Common myeloid progenitor, CD34-positive (primary cell): ENCODE data around the gene CEP85L. TPM values are rescaled to one million over a fixed set of nuclear protein-coding genes. Genes with fewer than 3 reads are reported as not detected.

ENCODE experiments used
- CTCF ChIA-PET: fragments of 350-600 bp; sonication (Branson Sonifier 250); formaldehyde crosslinking; loops from one replicate; lab custom pipeline; 2021; ENCODE audit warnings: antibody characterized with exemption; lab: Charles Lee
- POLR2A ChIA-PET: fragments of 350-600 bp; sonication (Branson Sonifier 250); formaldehyde crosslinking; loops from one replicate; lab custom pipeline; 2021; ENCODE audit warnings: antibody characterized with exemption; lab: Charles Lee
- DNase-seq, 3 donors: peaks; one replicate each; pipeline versions ENCODE4 v3.0.0 to v3.0.0-alpha.2; 2013
- H3K27ac ChIP-seq, 2 experiments: 1 replicate in 1 of 2; 2 replicates in 1 of 2; pipeline ENCODE4 v1.7.0; 2013; ENCODE audit warnings: inconsistent platforms in 2 of 2, low read length in 2 of 2, mild to moderate bottlenecking in 2 of 2, low read depth in 1 of 2, moderate library complexity in 1 of 2; ENCODE audit not compliant: severe bottlenecking in 2 of 2, insufficient read depth in 1 of 2, poor library complexity in 1 of 2
- H3K27me3 ChIP-seq, 5 experiments: replicated peaks in 2 of 5; 1 replicate in 3 of 5; 2 replicates in 2 of 5; pipeline versions ENCODE4 v1.6.1 to v1.7.0; 2013; ENCODE audit warnings: low read length in 4 of 5, mild to moderate bottlenecking in 2 of 5, moderate library complexity in 2 of 5, inconsistent platforms in 1 of 5; ENCODE audit not compliant: insufficient read depth in 5 of 5, control insufficient read depth in 4 of 5
- H3K36me3 ChIP-seq, 4 experiments: 1 replicate in 2 of 4; 2 replicates in 2 of 4; pipeline versions ENCODE4 v1.6.1 to v1.7.0; 2013; ENCODE audit warnings: low read length in 3 of 4, control low read depth in 1 of 4, mild to moderate bottlenecking in 1 of 4; ENCODE audit not compliant: control insufficient read depth in 4 of 4, insufficient read depth in 4 of 4
- H3K4me1 ChIP-seq, 4 experiments: 1 replicate in 3 of 4; 2 replicates in 1 of 4; pipeline versions ENCODE4 v1.6.1 to v1.7.1; 2013; ENCODE audit warnings: low read length in 3 of 4, mild to moderate bottlenecking in 3 of 4, control low read depth in 1 of 4, inconsistent platforms in 1 of 4, moderate library complexity in 1 of 4; ENCODE audit not compliant: control insufficient read depth in 4 of 4, insufficient read depth in 4 of 4; ENCODE audit errors: control extremely low read depth in 1 of 4
- H3K4me3 ChIP-seq, 7 experiments: 1 replicate in 4 of 7; 2 replicates in 3 of 7; pipeline versions ENCODE4 v1.5.1 to v1.7.0; 2013; ENCODE audit warnings: mild to moderate bottlenecking in 7 of 7, low read length in 6 of 7, moderate library complexity in 6 of 7, inconsistent platforms in 2 of 7, low read depth in 2 of 7, control low read depth in 1 of 7; ENCODE audit not compliant: insufficient read depth in 4 of 7, control insufficient read depth in 1 of 7; ENCODE audit errors: extremely low read depth in 1 of 7
- H3K9me3 ChIP-seq, 5 experiments: 1 replicate in 4 of 5; 2 replicates in 1 of 5; pipeline versions ENCODE4 v1.6.1 to v1.7.1; 2013; ENCODE audit warnings: low read length in 4 of 5, mild to moderate bottlenecking in 2 of 5, inconsistent platforms in 1 of 5, low read depth in 1 of 5, moderate library complexity in 1 of 5; ENCODE audit not compliant: control insufficient read depth in 4 of 5, insufficient read depth in 2 of 5; ENCODE audit errors: control extremely low read depth in 1 of 5
- WGBS: methylation state at CpG from one replicate; pipeline ENCODE4 v1.1.5; 2013; ENCODE audit not compliant: insufficient coverage; 5-methylcytosine and 5-hydroxymethylcytosine counted together
- polyA plus RNA-seq: library from polyadenylated mRNA; unstranded; fragments of 120-200 nt; gene quantifications from one replicate; pipeline ENCODE4 v1.2.1, GENCODE V29; 2013

Gene CEP85L
- polyA plus RNA-seq, result 9.3 TPM

GRCh38 chr6:118651282-118652050 is at the start of gene CEP85L:
TSS of gene CEP85L (minus strand) at chr6:118651591. CDS start at chr6:118651269, 322 bp downstream.
- peak; percentile 89 to 95 (median 94) for DNase-seq
- POLR2A ChIA-PET, result interaction anchor here (0.8 kb wide), 1 partner anchor 20 kb away, joined by 7 read pairs; no protein-coding TSS in a partner anchor
- 0% methylated on average over 56 of the region's 77 CpGs for WGBS
- no peaks in the 10 kb centered on the region for H3K36me3 ChIP-seq
- H3K9me3 ChIP-seq, result no peaks in the 10 kb centered on the region
- CTCF ChIA-PET, result interaction anchor here (0.6 to 0.9 kb wide), 2 partner anchors 15 to 1168 kb away, joined by 3 read pairs; no protein-coding TSS in a partner anchor
- no peaks in the 10 kb centered on the region for H3K27me3 ChIP-seq
- H3K4me1 ChIP-seq, result peaks cover 10 to 26% (median 15%) of the 10 kb centered on the region in 4 experiments
- H3K27ac ChIP-seq, result peak within 1 kb of the TSS; percentile 64 to 86
- peak within 1 kb of the TSS; percentile 73 to 93 (median 90) for H3K4me3 ChIP-seq

GRCh38 chr6:118700531-118700930 is 49.1 kb upstream of the CEP85L start:
- no peaks in the 10 kb centered on the region for H3K27me3 ChIP-seq
- no peak overlapping the region for H3K27ac ChIP-seq
- ChIA-PET POLR2A (no interaction called here), CTCF (interaction anchor here (1.0 kb wide), 2 partner anchors 9 to 11 kb away, joined by 3 read pairs; no protein-coding TSS in a partner anchor)
- WGBS, result 100% methylated on average over 2 of the region's 2 CpGs
- peaks cover 0 to 2% (median 0%) of the 10 kb centered on the region in 4 experiments for H3K36me3 ChIP-seq
- no peak overlapping the region for H3K4me3 ChIP-seq
- H3K4me1 ChIP-seq, result peaks cover 4 to 13% (median 7%) of the 10 kb centered on the region in 4 experiments
- DNase-seq, result no peak
- H3K9me3 ChIP-seq, result no peaks in the 10 kb centered on the region

DNA sequence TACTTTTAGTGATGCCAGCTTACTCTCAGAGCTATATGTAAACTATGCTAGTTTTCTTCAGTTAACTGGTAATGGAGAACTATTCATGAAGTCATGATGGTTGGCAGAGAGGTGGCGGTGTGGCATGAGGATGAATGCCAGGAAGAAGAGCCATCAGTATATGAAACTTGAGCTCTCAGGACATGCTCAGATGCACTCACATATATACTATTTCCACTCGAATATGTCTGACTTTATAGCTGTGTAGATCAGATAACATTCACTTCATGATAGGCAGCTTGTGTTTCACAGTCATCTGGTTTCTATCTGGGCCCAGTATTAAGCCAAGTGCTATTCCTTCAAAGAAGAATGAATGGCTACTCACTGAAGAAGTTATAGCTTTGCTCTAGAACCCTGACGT is 46.2 kb upstream of the CEP85L start:
- 100% methylated on average over 3 of the region's 3 CpGs for WGBS
- DNase-seq, result peak; percentile 18 to 51 (median 38)
- H3K27ac ChIP-seq, result no peak overlapping the region
- H3K27me3 ChIP-seq, result no peaks in the 10 kb centered on the region
- CTCF ChIA-PET, result interaction anchor here (0.8 to 3.5 kb wide), 11 partner anchors 8 to 87 kb away, joined by 3 to 19 read pairs (median 6); no protein-coding TSS in a partner anchor
- POLR2A ChIA-PET, result interaction anchor here (1.2 kb wide), 1 partner anchor 8 kb away, joined by 3 read pairs; no protein-coding TSS in a partner anchor
- H3K4me3 ChIP-seq, result no peak overlapping the region
- H3K9me3 ChIP-seq, result no peaks in the 10 kb centered on the region
- peaks cover 0 to 2% (median 0%) of the 10 kb centered on the region in 4 experiments for H3K36me3 ChIP-seq
- no peaks in the 10 kb centered on the region for H3K4me1 ChIP-seq

GRCh38 chr6:118696271-118696670 is 44.9 kb upstream of the CEP85L start:
- no peak for DNase-seq
- Histone ChIP-seq H3K36me3 (peaks cover 0 to 2% (median 0%) of the 10 kb centered on the region in 4 experiments), H3K4me1 (no peaks in the 10 kb centered on the region), H3K4me3 (no peak overlapping the region), H3K27me3 (no peaks in the 10 kb centered on the region), H3K9me3 (no peaks in the 10 kb centered on the region), H3K27ac (no peak overlapping the region)
- ChIA-PET POLR2A (no interaction called here), CTCF (interaction anchor here (1.5 to 3.5 kb wide), 7 partner anchors 8 to 88 kb away, joined by 3 to 19 read pairs (median 9); no protein-coding TSS in a partner anchor)
- 100% methylated on average over 1 of the region's 1 CpG for WGBS

DNA sequence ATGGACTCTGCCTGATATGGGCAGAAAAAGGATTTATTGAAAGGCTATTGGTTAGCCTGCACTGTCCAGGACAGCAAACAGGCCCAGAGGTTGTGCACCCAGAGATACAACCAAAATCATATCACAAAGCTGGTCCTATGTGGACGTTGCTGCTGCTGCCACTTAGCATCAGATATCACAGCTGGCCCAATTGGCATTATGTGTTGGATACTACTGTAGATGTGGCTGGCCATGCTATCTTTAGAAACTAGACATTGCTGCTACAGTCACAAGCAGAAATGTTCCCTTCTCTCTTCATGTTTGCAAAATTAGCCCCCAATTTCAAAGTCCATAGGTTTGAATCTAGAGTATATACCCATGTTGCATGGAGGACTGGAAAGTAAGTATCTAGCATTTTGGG is 42.2 kb upstream of the CEP85L start:
- Histone ChIP-seq H3K36me3 (peaks cover 0 to 2% (median 0%) of the 10 kb centered on the region in 4 experiments), H3K27me3 (no peaks in the 10 kb centered on the region), H3K4me1 (no peaks in the 10 kb centered on the region), H3K9me3 (no peaks in the 10 kb centered on the region), H3K27ac (no peak overlapping the region), H3K4me3 (no peak overlapping the region)
- ChIA-PET POLR2A (no interaction called here), CTCF (interaction anchor here (0.8 to 1.0 kb wide), 2 partner anchors 13 to 115 kb away, joined by 3 read pairs; no protein-coding TSS in a partner anchor)
- DNase-seq, result no peak
- no CpG with 5 or more reads among the region's 1 CpG for WGBS

DNA sequence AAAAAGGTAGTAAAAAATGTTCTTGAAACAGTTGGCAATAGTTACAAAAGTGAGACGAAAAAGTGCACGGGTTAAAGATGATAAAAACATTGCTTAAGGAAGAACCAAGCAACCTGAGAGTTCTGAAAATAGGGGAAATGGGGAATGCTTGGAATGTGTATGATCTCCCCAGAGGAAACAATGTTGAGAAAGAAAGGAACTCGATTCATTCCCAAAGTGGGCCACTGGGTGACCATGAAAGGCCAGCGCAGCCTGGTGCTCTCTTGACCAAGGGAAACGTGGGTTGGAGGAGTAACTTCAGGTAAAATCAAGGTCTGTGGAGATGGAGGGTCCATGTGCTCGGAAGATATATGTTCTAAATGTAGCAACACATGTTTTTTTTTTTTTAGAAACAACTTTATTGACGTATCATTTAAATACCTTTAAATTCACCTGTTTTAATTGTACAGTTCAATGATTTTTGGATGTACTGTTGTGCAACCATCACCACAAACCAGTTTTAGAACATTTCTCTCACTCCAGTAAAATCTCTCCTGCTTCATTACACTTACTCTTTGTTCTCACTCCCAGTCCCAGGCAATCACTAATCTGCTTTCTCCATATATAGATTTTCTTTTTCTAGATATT is 34.5 kb upstream of the CEP85L start:
- ChIA-PET POLR2A (interaction anchor here (0.6 kb wide), 1 partner anchor 44 kb away, joined by 3 read pairs; no protein-coding TSS in a partner anchor), CTCF (no interaction called here)
- Histone ChIP-seq H3K9me3 (no peaks in the 10 kb centered on the region), H3K4me1 (peaks cover 0 to 6% (median 0%) of the 10 kb centered on the region in 4 experiments), H3K27ac (no peak overlapping the region), H3K36me3 (no peaks in the 10 kb centered on the region), H3K4me3 (no peak overlapping the region), H3K27me3 (no peaks in the 10 kb centered on the region)
- WGBS, result 98% methylated on average over 5 of the region's 7 CpGs
- no peak for DNase-seq
